Measurements from ENCODE around the gene KRTAP20-1. TPM values are rescaled to one million over a fixed set of nuclear protein-coding genes. Genes with fewer than 3 reads are reported as not detected.

The KRTAP20-1 gene
- not detected in 2 replicates for total RNA-seq

GRCh38 chr21:30616125-30616524 is at the start of gene KRTAP20-1:
KRTAP20-1 (plus strand) TSS chr21:30616425; CDS start chr21:30616455, 30 bp downstream.

GRCh38 chr21:30590297-30590696 is 25.9 kb upstream of the KRTAP20-1 start, which contains the start of gene KRTAP22-2:
KRTAP22-2 (minus strand) TSS chr21:30590397.

GRCh38 chr21:30592140-30592539 is 24.1 kb upstream of the KRTAP20-1 start, which contains the start of gene KRTAP6-3:
KRTAP6-3 (plus strand) TSS chr21:30592440; CDS start chr21:30592446, 6 bp downstream.

GRCh38 chr21:30598802-30599201 is 17.4 kb upstream of the KRTAP20-1 start, which contains the start of gene KRTAP6-2:
KRTAP6-2 (minus strand) TSS chr21:30598902; CDS start chr21:30598874, 28 bp downstream.

GRCh38 chr21:30600787-30601186 is 15.4 kb upstream of the KRTAP20-1 start, which contains the start of gene KRTAP22-1:
KRTAP22-1 (plus strand) TSS chr21:30601087.

GRCh38 chr21:30613836-30614235 is 2.4 kb upstream of the KRTAP20-1 start, which contains the start of gene KRTAP6-1:
KRTAP6-1 (minus strand) TSS chr21:30613930; CDS start chr21:30613904, 26 bp downstream.

GRCh38 chr21:30620522-30620921 is 4.3 kb downstream of the KRTAP20-1 start, which contains the start of gene KRTAP20-4:
KRTAP20-4 (plus strand) TSS chr21:30620627.

GRCh38 chr21:30634906-30635305 is 18.7 kb downstream of the KRTAP20-1 start, which contains the start of gene KRTAP20-2:
KRTAP20-2 (plus strand) TSS chr21:30635206; CDS start chr21:30635264, 58 bp downstream.

GRCh38 chr21:30642564-30642963 is 26.3 kb downstream of the KRTAP20-1 start, which contains the start of gene KRTAP20-3:
KRTAP20-3 (plus strand) TSS chr21:30642864.

Other genes with a start within 250 kb of the KRTAP20-1 start
- not detected in 2 replicates for gene KRTAP13-2, start 244.2 kb upstream of the KRTAP20-1 start, total RNA-seq
- gene KRTAP13-1, start 220.4 kb upstream of the KRTAP20-1 start, total RNA-seq = not detected in 2 replicates
- gene KRTAP13-3, start 190.5 kb upstream of the KRTAP20-1 start, total RNA-seq = not detected in 2 replicates
- not detected in 2 replicates for gene KRTAP13-4, start 186.2 kb upstream of the KRTAP20-1 start, total RNA-seq
- gene KRTAP15-1, start 176.2 kb upstream of the KRTAP20-1 start, total RNA-seq = not detected in 2 replicates
- not detected in 2 replicates for gene KRTAP19-1, start 136.1 kb upstream of the KRTAP20-1 start, total RNA-seq
- not detected in 2 replicates for gene KRTAP19-2, start 129.0 kb upstream of the KRTAP20-1 start, total RNA-seq
- gene KRTAP19-3, start 124.4 kb upstream of the KRTAP20-1 start, total RNA-seq = not detected in 2 replicates
- not detected in 2 replicates for gene KRTAP19-4, start 119.3 kb upstream of the KRTAP20-1 start, total RNA-seq
- gene KRTAP19-5, start 114.3 kb upstream of the KRTAP20-1 start, total RNA-seq = not detected in 2 replicates
- not detected in 2 replicates for gene KRTAP19-6, start 74.6 kb upstream of the KRTAP20-1 start, total RNA-seq
- not detected in 2 replicates for gene KRTAP19-7, start 55.1 kb upstream of the KRTAP20-1 start, total RNA-seq
- not detected in 2 replicates for gene KRTAP22-2, start 26.0 kb upstream of the KRTAP20-1 start, total RNA-seq
- not detected in 2 replicates for gene KRTAP6-3, start 24.0 kb upstream of the KRTAP20-1 start, total RNA-seq
- gene KRTAP6-2, start 17.5 kb upstream of the KRTAP20-1 start, total RNA-seq = not detected in 2 replicates
- gene KRTAP22-1, start 15.3 kb upstream of the KRTAP20-1 start, total RNA-seq = not detected in 2 replicates
- not detected in 2 replicates for gene KRTAP6-1, start 2.5 kb upstream of the KRTAP20-1 start, total RNA-seq
- not detected in 2 replicates for gene KRTAP20-4, start 4.2 kb downstream of the KRTAP20-1 start, total RNA-seq
- not detected in 2 replicates for gene KRTAP20-2, start 18.8 kb downstream of the KRTAP20-1 start, total RNA-seq
- not detected in 2 replicates for gene KRTAP20-3, start 26.4 kb downstream of the KRTAP20-1 start, total RNA-seq
- gene KRTAP21-3, start 102.4 kb downstream of the KRTAP20-1 start, total RNA-seq = not detected in 2 replicates
- gene KRTAP21-2, start 130.8 kb downstream of the KRTAP20-1 start, total RNA-seq = not detected in 2 replicates
- gene KRTAP21-1, start 139.0 kb downstream of the KRTAP20-1 start, total RNA-seq = not detected in 2 replicates
- gene KRTAP8-1, start 196.8 kb downstream of the KRTAP20-1 start, total RNA-seq = not detected in 2 replicates
- not detected in 2 replicates for gene KRTAP7-1, start 213.3 kb downstream of the KRTAP20-1 start, total RNA-seq